SH-SY5Y (cell line): ENCODE measurements around the gene CDC7.

ENCODE experiments used
- GATA2 ChIP-seq: IDR thresholded peaks from 2 replicates; pipeline ENCODE4 v1.6.1; 2011; ENCODE audit warnings: mild to moderate bottlenecking, low read depth, low read length
- GATA3 ChIP-seq: IDR thresholded peaks from 2 replicates; pipeline ENCODE4 v1.6.1; 2011; ENCODE audit warnings: low read depth, mild to moderate bottlenecking, low read length, moderate library complexity

DNA sequence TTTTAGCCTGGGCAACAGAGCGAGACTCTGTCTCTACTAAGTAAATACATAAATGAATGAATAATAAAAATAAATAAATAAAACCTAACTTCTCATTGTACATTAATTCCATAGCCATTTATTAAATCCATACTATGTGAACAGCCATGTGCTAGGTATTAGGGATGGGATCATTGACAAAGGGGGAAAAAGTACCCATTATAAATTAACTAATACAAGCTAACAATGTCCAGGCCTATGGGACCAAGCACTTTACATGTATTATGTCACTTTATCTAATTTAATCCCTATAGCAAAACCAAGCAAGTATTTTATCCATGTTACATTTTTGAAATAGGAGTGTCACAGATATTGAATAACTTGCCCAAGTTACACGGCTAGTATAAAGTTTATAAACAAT is 2.6 kb upstream of the CDC7 start:
- TF ChIP-seq GATA3 (no peak), GATA2 (no peak)
